NCI-H345 treated with DMSO at 0.1 percent for 48 hours (cell line): ENCODE data around the gene ZBTB7C.

Experiments
- DNase-seq: peaks from one replicate; lab custom pipeline; 2025; ENCODE audit not compliant: unreplicated experiment; lab: John Stamatoyannopoulos, UW

The ZBTB7C gene

DNA sequence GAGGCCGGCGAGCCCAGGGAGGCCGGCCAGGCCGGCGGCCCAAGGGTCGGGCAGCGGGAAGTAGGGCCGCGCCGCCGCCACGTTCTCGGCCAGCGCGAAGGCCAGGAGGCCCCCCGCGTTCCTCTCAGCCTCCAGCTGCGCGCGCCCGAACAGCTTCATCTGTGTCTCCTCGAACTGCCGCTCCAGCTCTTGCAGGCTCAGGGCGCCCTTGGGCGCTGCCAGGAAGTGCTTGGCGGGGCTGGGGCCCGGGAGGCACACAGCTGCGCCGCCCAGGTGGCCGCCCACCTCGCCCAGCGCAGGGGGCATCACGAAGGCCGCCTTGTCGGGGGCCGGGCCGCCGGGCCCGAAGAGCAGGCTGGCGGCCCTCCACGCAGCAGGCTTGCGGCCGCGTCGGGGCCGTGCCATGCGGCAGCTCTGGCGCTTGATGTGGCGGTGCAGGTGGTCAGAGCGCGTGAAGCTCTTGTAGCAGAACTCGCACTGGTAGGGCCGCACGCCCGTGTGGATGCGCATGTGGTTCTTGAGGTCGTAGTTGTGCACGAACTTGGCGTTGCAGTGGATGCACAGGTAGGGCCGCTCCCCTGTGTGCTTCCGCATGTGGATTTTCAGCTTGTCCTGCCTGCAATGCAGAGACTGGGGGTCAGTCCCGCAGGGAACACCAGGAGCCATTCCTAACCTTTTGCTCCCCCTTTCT is 379.7 kb downstream of the ZBTB7C start:
- DNase-seq, result no peak

DNA sequence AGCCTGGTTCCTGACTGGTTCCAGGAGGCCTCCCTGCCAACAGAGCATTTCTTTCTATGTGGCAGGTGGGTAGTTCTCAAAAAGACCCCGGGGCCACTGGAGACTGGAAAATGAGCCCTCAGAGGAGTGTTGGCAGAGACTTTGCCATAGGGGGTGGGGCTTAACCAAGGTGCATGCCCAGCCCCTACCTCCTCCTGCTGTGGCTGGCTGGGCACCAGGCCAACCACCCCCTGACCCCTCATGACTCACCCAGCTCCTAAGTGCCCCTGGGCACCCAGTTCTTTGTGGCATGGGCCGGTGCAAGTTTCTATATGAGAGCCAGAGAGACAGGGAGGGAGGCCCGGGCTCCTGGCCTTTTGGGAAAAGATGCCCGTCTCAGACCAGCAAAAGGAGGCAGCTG is 380.5 kb downstream of the ZBTB7C start:
- no peak for DNase-seq

DNA sequence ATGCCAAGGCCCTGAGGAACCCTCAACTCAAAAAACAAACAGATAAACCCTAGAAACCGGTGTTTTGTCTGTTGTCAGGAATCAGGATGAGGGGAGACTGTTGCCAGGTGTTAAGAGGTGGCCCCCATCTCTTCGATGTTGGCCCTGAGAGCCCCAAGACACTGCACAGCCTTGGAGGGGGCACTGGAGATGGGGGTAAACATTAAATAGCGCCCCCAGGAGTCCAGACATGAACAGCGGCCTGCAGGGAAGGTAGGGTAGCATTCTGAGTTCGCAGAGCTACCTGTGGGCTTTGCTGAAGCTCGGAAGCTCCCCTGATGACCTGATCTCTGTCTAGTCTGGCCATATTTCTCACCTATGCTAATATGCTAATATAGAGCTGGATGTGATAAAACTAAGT is 381.1 kb downstream of the ZBTB7C start:
- no peak for DNase-seq

DNA sequence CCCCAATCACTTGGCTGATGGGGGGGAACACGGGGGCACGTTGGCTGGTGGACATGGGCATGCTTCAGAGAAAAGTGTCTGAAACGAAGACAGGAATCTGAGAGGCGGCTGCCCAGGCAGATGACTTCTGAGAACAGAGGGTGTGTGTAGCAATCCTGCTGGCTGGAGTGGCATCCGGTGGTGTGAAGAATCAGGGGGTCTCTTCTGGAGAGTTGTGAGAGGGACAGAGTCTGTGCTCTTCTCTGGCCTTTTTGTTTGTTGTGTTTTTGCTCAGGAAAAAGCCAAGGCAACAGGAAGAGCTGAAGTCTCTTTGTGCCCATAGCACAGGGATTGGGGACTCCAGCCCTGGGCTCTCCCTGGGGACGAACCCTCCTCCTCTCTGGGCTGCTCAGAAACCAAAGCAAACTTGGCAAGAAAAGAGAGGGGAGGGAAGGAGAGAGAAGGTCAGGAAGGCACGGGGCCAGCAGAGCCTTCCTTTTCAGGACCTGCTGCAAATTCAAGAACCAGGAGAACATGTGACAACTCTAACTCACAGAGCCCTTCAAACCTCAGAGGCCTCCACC is 381.7 kb downstream of the ZBTB7C start:
- DNase-seq, result no peak

DNA sequence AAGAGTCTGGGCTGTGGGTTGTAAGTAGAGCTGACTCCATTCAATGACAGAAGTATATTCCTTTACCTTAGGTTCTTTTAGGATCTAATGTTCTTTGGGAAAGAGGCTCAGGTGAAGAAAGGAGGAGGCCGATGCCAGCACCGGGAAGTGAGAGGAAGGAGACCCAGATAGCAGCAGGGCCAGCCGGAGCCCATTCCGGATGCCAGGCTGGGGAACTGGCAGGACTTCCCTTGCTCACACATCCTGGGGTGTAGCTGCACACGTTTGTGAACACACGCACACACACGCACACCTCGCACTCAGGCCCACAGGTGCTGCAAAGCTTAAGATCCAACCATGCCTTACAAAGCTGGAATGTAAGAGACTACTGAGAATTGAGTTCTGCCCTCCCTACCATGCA is 383.0 kb downstream of the ZBTB7C start:
- no peak for DNase-seq

DNA sequence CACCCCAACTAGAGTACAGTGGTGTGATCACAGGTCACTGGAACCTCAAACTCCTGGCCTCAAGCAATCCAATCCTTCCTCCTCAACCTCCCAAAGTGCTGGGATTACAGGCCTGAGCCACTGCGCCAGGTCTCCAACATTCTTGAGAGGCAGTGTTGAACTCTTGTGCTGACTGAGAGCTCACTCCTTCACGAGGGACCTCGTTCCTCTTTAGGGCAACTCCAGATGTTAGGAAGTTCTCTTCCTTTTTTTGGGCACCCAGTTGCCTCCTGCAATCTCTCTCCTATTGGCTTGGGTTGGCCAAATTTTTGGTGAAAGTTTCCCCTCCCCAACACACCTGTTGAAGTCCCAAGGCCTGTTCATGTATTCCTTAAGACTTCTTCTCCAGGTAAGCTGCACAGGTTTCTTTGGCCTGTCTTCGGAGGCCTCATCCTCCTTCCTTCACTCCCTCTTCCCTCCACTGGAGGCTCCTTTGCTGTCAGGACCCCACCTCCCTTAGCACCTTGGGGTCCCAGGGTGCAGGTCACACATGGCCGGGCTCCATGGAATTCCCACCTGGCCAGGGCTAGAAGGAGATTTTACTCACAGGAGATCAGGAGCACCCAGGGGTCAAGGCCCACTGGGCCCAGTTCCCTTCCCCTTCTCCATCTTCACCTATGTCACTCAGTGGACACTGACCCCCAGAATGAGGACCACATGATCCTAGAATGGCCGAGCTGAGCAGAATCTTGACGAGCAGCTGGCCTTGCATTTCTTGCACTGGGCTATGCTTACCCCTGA is 384.1 kb downstream of the ZBTB7C start:
- DNase-seq, result no peak

DNA sequence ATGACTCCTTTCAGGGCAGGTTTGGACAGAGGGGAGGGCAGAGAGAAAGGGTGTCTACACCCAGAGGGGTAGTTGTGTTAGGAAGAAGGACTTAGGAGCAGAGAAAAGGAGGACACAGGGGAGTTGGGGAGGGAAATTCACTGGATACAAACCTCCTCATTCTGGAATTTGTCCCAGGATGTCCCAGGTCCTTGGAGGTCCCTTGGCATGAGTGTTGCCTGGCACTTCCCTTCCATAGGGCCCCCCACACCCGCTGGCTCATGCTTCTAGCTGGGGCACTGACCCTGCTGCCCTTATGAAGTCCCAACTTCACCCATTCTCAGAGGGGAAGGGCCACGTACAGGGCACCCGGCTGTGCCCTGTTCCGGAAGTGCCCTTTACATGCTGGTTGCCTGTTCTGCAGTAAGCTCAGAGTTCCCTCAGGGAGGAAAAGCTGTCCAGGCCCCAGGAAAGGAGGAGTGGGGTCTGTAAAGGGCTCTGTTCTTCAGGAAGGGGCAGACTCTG is 385.1 kb downstream of the ZBTB7C start:
- no peak for DNase-seq

DNA sequence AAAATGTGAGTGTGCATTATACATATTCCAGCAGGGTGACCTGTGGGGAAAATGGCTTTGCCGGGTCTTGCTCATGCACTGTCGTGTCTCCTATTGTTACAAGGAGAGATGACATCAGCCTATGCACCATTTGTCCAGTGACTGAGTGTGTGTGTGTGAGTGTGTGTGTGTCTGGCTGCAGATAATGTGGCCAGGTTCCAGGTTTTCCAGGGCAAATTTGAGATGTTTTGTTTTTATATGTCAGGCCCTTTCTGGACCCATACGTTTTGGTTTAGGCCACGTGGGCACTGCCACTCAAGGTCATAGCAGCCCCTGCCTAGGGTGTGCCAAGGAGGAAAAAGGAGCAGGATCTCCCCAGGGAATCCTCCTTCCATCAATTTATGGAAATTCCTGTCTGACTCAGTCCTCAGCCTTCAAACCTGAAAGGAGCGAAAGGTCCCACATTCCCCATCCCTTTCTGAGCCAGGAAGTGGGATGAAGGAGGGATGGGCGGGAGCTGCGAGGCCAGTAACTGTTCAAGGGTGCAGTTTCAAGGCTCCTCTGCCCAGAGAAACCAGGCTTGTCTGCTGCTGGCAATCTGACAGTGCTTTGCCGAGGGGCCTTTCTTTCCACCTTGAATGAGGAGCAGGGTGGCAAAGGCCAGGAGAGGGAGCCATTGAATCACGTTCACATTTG is 385.7 kb downstream of the ZBTB7C start:
- DNase-seq, result peak; percentile 33

DNA sequence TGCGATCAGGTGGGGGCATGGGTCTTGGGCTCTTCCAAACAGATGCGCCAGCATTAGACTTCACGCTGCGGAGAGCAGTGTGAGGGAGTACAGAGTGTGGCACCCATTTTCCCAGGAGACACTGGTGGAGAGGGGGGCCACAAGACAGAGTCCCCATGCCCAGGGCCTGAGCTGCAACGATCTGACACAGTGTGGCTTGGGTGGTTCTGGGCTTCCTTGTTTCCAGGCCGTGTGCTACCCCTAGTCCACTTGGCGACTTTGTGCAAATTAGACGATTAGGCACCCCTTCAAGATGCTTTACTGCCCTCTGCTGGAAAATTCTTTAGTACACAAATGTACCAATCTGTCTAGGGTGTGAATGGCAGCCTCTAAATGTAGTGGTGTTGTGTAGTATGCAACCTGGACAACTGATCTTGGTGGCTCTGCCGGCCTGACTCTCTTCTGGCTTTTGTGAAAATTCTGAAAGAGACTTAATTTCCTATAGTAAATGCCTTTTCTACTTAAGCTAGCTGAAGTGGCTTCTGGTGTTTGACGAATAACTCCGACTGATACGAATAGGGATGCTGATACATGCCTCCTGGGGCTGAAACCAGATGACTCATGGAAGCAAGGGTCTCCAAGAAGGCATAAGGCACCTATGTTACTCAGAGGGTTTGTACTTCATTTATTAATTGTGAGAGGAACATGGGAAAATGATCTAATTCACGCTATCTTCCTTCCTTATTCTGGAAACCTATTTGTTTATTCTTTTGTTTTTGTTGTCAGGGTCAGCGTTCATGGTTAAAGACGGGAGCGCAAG is 386.5 kb downstream of the ZBTB7C start:
- DNase-seq, result peak; percentile 52

DNA sequence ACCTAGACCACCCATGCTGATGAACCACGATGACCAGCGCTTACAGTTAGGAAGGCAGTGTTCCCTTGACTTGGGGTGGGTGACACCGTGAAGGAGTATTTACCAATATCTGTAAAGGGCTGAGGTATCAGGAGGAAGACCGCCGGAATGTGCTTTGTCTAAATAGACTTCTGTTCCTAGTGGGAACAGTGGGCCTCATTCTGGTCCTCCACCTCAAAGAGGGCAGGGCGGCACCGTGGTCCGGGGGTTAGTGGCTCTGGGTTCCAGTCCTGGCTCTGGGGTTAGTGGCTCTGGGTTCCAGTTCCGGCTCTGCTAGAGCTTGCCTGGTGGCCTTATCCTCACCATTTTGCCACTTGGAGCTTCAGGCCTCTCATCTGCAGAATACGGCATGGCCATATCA is 387.2 kb downstream of the ZBTB7C start:
- DNase-seq, result no peak

DNA sequence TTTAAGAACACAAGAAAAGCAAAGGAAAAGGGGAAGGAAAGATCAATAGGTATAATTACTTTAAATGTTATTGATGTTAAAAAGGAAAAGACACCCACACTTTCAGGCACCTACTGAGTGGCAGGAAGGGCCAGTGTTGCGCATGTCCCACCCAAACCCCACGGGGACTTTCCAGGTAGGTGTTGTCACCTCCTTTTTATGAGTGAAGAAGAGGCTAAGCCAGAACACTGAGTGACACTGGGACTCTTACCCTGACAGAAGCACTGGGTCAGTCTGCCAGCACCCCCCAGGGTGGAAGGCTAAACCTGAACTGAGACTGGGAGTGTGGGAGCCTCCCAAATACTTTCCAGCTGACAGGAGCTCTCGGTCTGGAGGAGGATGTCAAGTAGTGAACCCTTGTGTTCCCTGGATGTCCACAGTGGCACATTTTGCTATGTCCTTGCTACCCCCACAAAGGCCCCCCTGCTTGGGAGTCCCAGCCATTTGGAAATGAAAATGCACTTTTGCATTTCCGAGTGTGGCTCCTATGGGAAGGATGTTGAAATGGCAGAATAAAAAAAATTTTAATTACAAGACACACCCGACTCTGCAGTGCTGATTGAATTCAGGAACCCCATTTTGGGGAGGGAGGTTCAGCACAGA is 387.8 kb downstream of the ZBTB7C start:
- no peak for DNase-seq

DNA sequence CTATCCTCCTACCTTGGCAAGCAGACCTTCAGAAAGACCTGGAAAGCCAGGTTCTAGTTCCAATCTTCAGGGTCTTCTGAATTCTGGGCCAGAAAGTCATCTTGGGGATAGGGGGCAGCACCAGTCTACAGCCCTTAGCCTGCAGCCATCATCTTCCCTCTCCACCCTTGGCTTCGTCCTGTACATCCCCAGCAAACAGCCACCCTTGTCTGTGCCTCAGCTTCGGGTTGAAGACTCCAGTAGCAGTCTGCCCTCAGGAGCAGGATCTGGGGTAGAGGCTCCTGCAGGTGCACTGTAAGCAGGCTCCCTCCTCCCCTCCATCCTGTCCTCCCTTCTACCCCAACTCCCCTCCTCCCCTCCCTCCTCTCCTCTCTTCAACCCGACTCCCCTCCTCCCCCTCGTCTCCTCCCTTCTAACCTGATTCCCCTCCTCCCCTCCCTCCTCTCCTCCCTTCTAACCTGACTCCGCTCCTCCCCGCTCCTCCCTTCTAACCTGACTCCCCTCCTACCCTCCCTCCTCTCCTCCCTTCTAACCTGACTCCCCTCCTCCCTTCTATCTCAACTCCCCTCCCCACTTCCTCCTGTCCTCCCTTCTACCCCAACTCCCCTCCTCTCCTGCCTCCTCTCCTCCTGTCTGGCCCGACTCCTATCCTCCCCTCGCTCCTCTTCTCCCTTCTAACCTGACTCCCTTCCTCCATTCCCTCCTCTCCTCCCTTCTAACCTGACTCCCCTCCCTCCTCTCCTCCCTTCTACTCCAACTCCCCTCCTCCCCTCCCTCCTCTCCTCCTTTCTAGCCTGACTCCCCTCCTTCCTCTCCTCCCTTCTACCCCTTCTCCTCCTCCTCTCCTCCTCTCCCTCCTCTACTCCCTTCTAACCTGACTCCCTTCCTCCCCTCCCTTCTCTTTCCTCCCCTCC is 388.6 kb downstream of the ZBTB7C start:
- DNase-seq, result no peak

DNA sequence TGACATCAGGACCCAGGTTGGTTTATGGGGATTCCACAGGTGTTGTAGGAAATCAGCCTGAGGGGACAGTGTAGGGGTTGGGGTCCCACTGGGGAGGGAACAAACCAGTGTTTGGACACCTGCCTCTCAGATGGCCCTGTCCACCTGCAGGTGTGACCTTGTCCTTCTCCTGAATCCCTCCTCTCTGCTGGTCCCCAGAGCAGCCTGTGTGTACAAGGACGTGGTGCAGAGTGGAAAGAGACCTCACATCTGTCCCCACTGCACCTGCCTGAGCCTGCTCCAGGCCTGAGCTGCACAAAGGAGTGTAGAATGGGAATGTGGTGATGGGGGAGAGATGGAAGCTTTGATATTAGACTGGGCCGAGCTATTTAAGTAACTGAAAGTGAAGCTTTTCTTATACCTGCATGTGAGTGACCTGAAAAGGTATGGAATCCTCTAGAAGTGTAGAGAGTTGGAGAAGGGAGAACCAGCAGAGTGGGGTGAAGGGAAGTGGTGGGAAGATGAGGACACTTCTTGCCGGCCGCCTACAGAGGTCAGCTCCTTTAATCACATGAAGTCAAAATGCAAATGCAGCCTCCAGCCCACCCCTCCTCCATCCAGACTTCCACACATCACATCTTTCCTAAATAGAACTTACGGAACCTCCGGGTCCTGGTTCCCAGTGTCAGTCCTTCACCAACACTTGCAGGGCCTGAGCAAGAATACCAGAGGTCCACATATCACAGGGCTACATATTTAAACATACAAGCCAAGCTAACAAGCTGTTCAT is 389.4 kb downstream of the ZBTB7C start:
- DNase-seq, result no peak

DNA sequence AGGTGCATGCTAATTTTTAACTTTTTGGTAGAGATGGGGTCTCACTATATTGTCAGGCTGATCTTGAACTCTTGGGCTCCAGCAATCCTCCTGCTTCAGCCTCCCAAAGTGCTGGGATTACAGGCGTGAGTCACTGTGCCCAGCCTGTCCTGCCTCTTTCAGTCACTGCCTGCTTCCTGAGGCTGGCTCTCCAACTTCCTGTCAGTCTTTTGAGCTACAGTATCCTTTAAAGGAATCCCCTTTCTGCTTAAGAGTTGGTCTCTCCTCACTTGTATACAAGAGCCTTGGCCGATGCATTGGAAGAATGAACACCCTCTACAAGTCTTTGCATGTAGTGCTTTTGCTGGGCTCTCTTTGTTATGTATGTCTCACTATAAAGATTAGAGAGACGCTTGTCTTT is 390.3 kb downstream of the ZBTB7C start:
- no peak for DNase-seq

DNA sequence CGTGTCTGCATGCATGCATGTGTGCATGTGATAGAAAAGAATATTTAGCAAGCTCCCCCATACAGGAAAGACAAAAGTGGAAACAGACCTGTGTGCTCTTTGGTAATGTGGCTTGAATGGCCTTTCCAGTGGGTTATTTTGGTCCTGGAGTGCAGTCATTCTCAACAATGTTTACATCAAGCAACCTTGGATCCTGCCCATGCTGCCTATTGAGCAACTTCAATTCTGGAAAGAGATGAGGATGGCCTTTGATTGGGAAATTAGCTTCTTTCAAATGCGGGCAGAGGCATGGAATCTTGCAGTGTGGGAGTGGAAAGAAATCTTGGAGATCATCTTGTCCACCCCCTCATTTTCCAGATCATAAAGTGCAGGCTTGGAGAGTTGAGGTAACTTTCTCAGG is 391.5 kb downstream of the ZBTB7C start:
- no peak for DNase-seq

DNA sequence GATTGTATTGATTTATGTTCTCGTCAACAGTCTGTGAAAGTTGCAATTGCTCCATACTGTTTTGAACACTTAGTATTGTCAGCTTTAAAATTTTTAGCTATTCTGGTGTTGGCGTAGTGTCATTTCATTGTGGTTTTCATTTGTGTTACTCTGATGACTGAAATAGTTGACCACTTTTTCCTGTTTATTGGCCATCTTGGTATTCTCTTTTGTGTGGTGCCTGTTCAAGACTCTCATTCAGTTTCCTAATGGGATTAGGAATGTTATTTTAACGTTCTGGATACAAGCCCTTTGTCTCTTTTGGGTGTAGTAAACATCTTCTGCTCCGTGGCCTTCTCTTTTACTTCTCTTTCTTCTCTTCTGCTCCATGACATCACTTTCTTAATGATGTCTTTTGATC is 396.0 kb downstream of the ZBTB7C start:
- DNase-seq, result no peak

DNA sequence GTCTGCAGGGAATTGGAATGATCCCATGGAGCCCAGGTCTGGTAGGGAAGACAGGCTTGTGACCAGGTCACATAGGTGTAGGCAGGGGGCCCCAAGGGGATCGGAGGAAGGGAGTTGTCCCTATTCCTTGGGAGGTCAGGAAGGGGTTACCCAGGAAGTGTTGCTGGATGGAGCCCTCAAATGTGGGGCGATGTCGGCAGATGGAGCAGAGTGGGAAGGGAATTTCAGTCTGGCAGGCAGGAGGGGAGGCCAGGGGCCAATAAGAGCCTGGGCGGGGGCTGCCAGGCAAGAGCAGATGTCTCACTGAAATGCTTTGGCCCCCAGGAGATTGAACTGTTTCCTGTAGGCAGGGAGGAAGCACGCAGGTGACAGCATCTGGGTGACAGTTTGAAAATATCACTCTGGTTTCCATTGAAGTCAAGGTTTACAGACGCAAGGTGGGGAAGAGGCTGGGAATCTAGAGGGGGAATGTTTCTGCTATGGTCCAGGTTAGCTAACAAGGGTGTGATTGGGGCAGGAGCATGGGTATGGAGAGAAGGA is 397.2 kb downstream of the ZBTB7C start:
- DNase-seq, result no peak

DNA sequence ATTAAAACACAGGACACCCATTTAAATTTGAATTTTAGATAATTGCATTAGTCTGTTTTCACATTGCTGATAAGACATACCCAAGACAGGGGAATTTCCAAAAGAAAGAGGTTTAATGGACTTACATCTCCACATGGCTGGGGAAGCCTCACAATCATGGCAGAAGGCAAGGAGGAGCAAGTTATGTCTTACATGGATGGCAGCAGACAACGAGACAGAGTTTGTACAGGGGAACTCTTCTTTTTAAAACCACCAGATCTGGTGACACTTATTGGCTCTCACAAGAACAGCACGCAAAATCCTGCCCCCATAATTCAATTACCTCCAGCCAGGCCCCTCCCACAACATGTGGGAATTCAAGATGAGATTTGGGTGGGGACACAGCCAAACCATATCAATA is 398.9 kb downstream of the ZBTB7C start:
- no peak for DNase-seq
